Suprapubic skin (tissue), 4 donors: ENCODE measurements around the gene TPRG1.

Experiments
- EP300 ChIP-seq: sonication (generic); formaldehyde crosslinking; IDR thresholded peaks from one replicate; pipeline ENCODE4 v1.6.1; 2017; ENCODE audit warnings: antibody characterized with exemption
- POLR2A ChIP-seq, 2 donors: fragments of 450-650 bp; IDR thresholded peaks; one replicate each; pipeline ENCODE4 v1.6.1; 2017; ENCODE audit warnings: antibody characterized with exemption in 2 of 2, mild to moderate bottlenecking in 2 of 2, moderate library complexity in 2 of 2
- POLR2AphosphoS5 ChIP-seq, 3 donors: sonication (generic); formaldehyde crosslinking; IDR thresholded peaks; one replicate each; pipeline ENCODE4 v1.6.1; 2017; ENCODE audit warnings: antibody characterized with exemption in 3 of 3
- TF ChIP-seq, protein P1 (sequence below), 2 donors: fragments of 200-600 bp in 1 of 2; fragments of 450-650 bp in 1 of 2; sonication (generic) in 1 of 2; IDR thresholded peaks; one replicate each; pipeline ENCODE4 v1.5.1; 2016 to 2019; ENCODE audit warnings: antibody characterized with exemption in 2 of 2, mild to moderate bottlenecking in 1 of 2, moderate library complexity in 1 of 2

- TF ChIP-seq POLR2A (IDR thresholded peaks at IDR 0.05) (no peak), POLR2AphosphoS5 (IDR thresholded peaks at IDR 0.05) (no peak), EP300 (no peak)
- TF ChIP-seq, protein P1, sequence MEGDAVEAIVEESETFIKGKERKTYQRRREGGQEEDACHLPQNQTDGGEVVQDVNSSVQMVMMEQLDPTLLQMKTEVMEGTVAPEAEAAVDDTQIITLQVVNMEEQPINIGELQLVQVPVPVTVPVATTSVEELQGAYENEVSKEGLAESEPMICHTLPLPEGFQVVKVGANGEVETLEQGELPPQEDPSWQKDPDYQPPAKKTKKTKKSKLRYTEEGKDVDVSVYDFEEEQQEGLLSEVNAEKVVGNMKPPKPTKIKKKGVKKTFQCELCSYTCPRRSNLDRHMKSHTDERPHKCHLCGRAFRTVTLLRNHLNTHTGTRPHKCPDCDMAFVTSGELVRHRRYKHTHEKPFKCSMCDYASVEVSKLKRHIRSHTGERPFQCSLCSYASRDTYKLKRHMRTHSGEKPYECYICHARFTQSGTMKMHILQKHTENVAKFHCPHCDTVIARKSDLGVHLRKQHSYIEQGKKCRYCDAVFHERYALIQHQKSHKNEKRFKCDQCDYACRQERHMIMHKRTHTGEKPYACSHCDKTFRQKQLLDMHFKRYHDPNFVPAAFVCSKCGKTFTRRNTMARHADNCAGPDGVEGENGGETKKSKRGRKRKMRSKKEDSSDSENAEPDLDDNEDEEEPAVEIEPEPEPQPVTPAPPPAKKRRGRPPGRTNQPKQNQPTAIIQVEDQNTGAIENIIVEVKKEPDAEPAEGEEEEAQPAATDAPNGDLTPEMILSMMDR (IDR thresholded peaks at IDR 0.05), result no peak
Observed at GRCh38 chr3:189277711-189278110, 105.9 kb downstream of the TPRG1 start.
